HepG2 (cell line): Measurements from ENCODE around the gene CCDC80. TPM values are rescaled to one million over a fixed set of nuclear protein-coding genes. Genes with fewer than 3 reads are reported as not detected.

Experiments
- ATAC-seq: fragments of 200-7000 bp; cut with Tn5 transposase; 3 replicates; pipeline ENCODE4 v1.9.1; 2020; ENCODE audit warnings: mild to moderate bottlenecking, moderate library complexity
- BruUV-seq: library from RNA; stranded (reverse); fragments of 400-500 nt; replicated peaks from 2 replicates; lab custom pipeline; 2021; lab: Mats Ljungman, UMichigan
- CTCF ChIA-PET: fragments of 300-600 bp; formaldehyde crosslinking; extraction: SDS; loops from one replicate; lab custom pipeline; 2021; ENCODE audit warnings: low total read pairs, inconsistent platforms, low intra/inter-chr PET ratio; lab: Yijun Ruan, JAX
- POLR2A ChIA-PET: fragments of 350-600 bp; sonication (Branson Sonifier 250); formaldehyde crosslinking; loops from one replicate; lab custom pipeline; 2020; ENCODE audit warnings: antibody characterized with exemption, inconsistent platforms; lab: Yijun Ruan, JAX
- DNase-seq: peaks from one replicate; pipeline ENCODE4 v3.0.0-alpha.2; 2015; ENCODE audit warnings: low spot score
- FAIRE-seq: peaks from 3 replicates; lab custom pipeline; 2011; peaks lifted over from hg19 to GRCh38; lab: Jason Lieb, UNC
- H2AFZ ChIP-seq: one replicate; pipeline ENCODE4 v1.6.1; 2011; ENCODE audit warnings: low read length, inconsistent platforms
- H3K27ac ChIP-seq: fragments of 300-600 bp; 3 replicates; pipeline ENCODE4 v1.8.0; 2011; ENCODE audit warnings: mixed run types, mild to moderate bottlenecking, mixed read lengths, low read length, inconsistent platforms; ENCODE audit not compliant: insufficient read depth; ENCODE audit errors: extremely low read length
- H3K27me3 ChIP-seq, 2 experiments: fragments of 200-600 bp in 1 of 2; 2 replicates in 1 of 2; 3 replicates in 1 of 2; pipeline versions ENCODE4 v1.6.0 to v1.8.0; 2011; ENCODE audit warnings: low read length in 2 of 2, mild to moderate bottlenecking in 2 of 2, moderate library complexity in 2 of 2, inconsistent platforms in 1 of 2; ENCODE audit not compliant: insufficient read depth in 2 of 2, control insufficient read depth in 1 of 2
- H3K36me3 ChIP-seq, 2 experiments: fragments of 200-600 bp in 1 of 2; replicated peaks in 1 of 2; 2 replicates in 1 of 2; 3 replicates in 1 of 2; pipeline versions ENCODE4 v1.5.1 to v1.8.0; 2011; ENCODE audit warnings: low read length in 2 of 2, inconsistent platforms in 1 of 2; ENCODE audit not compliant: insufficient read depth in 2 of 2, control insufficient read depth in 1 of 2
- H3K4me1 ChIP-seq: 2 replicates; pipeline ENCODE4 v1.5.1; 2012; ENCODE audit warnings: low read length, inconsistent platforms; ENCODE audit not compliant: insufficient read depth
- H3K4me2 ChIP-seq: 2 replicates; pipeline ENCODE4 v1.6.0; 2011; ENCODE audit warnings: low read depth, low read length, inconsistent platforms
- H3K4me3 ChIP-seq, 3 experiments: fragments of 200-600 bp in 1 of 3; sonication (generic), shearing (Covaris generic) in 1 of 3; replicated peaks in 1 of 3; 2 replicates each; pipeline ENCODE4 v1.5.1; 2011 to 2016; ENCODE audit warnings: low read length in 3 of 3, inconsistent platforms in 2 of 3, low read depth in 2 of 3, mild to moderate bottlenecking in 2 of 3, control low read depth in 1 of 3, mixed read lengths in 1 of 3; ENCODE audit not compliant: insufficient read depth in 1 of 3
- H3K79me2 ChIP-seq: one replicate; pipeline ENCODE4 v1.6.1; 2011; ENCODE audit warnings: low read length, inconsistent platforms; ENCODE audit not compliant: insufficient read depth
- H3K9ac ChIP-seq: 2 replicates; pipeline ENCODE4 v1.6.0; 2011; ENCODE audit warnings: mild to moderate bottlenecking, low read depth, low read length, inconsistent platforms; ENCODE audit not compliant: insufficient read depth
- H3K9me3 ChIP-seq: 2 replicates; pipeline ENCODE4 v1.5.1; 2012; ENCODE audit warnings: mild to moderate bottlenecking, low read length
- H4K20me1 ChIP-seq: 2 replicates; pipeline ENCODE4 v1.6.0; 2011; ENCODE audit warnings: inconsistent platforms, mild to moderate bottlenecking, low read length, moderate library complexity; ENCODE audit not compliant: insufficient read depth
- ARNT2 ChIP-seq: sonication (generic); formaldehyde crosslinking; IDR thresholded peaks from 2 replicates; pipeline ENCODE4 v1.8.0; 2022; ENCODE audit warnings: mild to moderate bottlenecking, low read depth, missing genetic modification reagents, moderate library complexity
- FOXK1 ChIP-seq: sonication (generic); formaldehyde crosslinking; IDR thresholded peaks from 2 replicates; pipeline ENCODE4 v1.4.0; 2020; ENCODE audit warnings: low read depth, missing genetic modification reagents, borderline replicate concordance
- FOXP4 ChIP-seq: sonication (generic); formaldehyde crosslinking; IDR thresholded peaks from 2 replicates; pipeline ENCODE4 v1.4.0; 2020; ENCODE audit warnings: missing genetic modification reagents
- GMEB1 ChIP-seq: sonication (generic); formaldehyde crosslinking; IDR thresholded peaks from 2 replicates; pipeline ENCODE4 v1.5.1; 2020; ENCODE audit warnings: missing genetic modification reagents, mild to moderate bottlenecking, borderline replicate concordance
- HMG20B ChIP-seq: conservative IDR thresholded peaks from 2 replicates; pipeline ENCODE4 v1.6.1; 2016; ENCODE audit warnings: missing genetic modification reagents, missing compliant biosample characterization
- KDM3A ChIP-seq: IDR thresholded peaks from 2 replicates; pipeline ENCODE4 v1.6.1; 2018; ENCODE audit warnings: low read depth, missing compliant biosample characterization
- NFATC3 ChIP-seq: sonication (generic); formaldehyde crosslinking; IDR thresholded peaks from 2 replicates; pipeline ENCODE4 v1.5.1; 2020; ENCODE audit warnings: mild to moderate bottlenecking, missing genetic modification reagents
- TBL1XR1 ChIP-seq: fragments of 150-350 bp; IDR thresholded peaks from 2 replicates; pipeline ENCODE4 v1.6.1; 2014; ENCODE audit warnings: borderline replicate concordance, low read length; ENCODE audit not compliant: partially characterized antibody
- ZNF143 ChIP-seq: sonication (generic); formaldehyde crosslinking; IDR thresholded peaks from 2 replicates; pipeline ENCODE4 v1.4.0; 2020; ENCODE audit warnings: missing genetic modification reagents
- ZNF333 ChIP-seq: sonication (generic); formaldehyde crosslinking; IDR thresholded peaks from 2 replicates; pipeline ENCODE4 v1.4.0; 2020; ENCODE audit warnings: mild to moderate bottlenecking, missing genetic modification reagents, borderline replicate concordance
- ZNF674 ChIP-seq: sonication (generic); formaldehyde crosslinking; IDR thresholded peaks from 2 replicates; pipeline ENCODE4 v1.5.0; 2020; ENCODE audit warnings: low read depth, mild to moderate bottlenecking, missing genetic modification reagents
- ZNF709 ChIP-seq: sonication (generic); formaldehyde crosslinking; IDR thresholded peaks from 2 replicates; pipeline ENCODE4 v1.5.0; 2020; ENCODE audit warnings: mild to moderate bottlenecking, missing genetic modification reagents
- WGBS: methylation state at CpG from one replicate; pipeline ENCODE4 v1.1.6; 2017; ENCODE audit warnings: low lambda C conversion rate; 5-methylcytosine and 5-hydroxymethylcytosine counted together
- in situ Hi-C: cut with HindIII; loops from 2 replicates; pipeline ENCODE4 v1.10.0; 2017; ENCODE audit warnings: low pct_unique_long_range_greater_than_20kb; ENCODE audit not compliant: extremely low pct_ligation_motif_present
- intact Hi-C: fragments of 100-400 bp; cut with micrococcal nuclease; formaldehyde crosslinking; loops from one replicate; pipeline ENCODE4 v1.10.0; 2022; ENCODE audit not compliant: unreplicated experiment
- polyA plus RNA-seq, 8 experiments: library from polyadenylated mRNA; depleted of rRNA in 3 of 8; stranded (reverse) in 7 of 8; unstranded in 1 of 8; fragments of >200 nt; fragmentation: Illumina TruSeq in 4 of 8; extraction: Trizol in 4 of 8; gene quantifications; 2 replicates each; pipeline versions ENCODE4 v1.2.1 to v1.2.3, GENCODE V29; 2011 to 2016; ENCODE audit warnings: low read depth in 4 of 8, missing spikeins in 1 of 8, mixed read lengths in 1 of 8; ENCODE audit not compliant: insufficient read depth in 1 of 8
- total RNA-seq, 5 experiments: library from RNA; depleted of rRNA; stranded (reverse); fragments of >200 nt; fragmentation: Illumina TruSeq; extraction: Trizol; gene quantifications; 2 replicates each; pipeline ENCODE4 v1.2.3, GENCODE V29; 2016; ENCODE audit warnings: low read depth in 1 of 5

The CCDC80 gene
- total and polyA plus RNA-seq, 2 of the 13 experiments (the other 11 are each of a cell fraction or from before 2014, with no cell fraction given) = not detected

- TF ChIP-seq HMG20B (CRISPR knock-in tag) (no peak), ZNF709 (no peak), FOXK1 (CRISPR knock-in tag) (no peak), ZNF143 (no peak), FOXP4 (CRISPR knock-in tag) (no peak), KDM3A (no peak), GMEB1 (no peak), TBL1XR1 (no peak), ZNF333 (no peak)
- TF ChIP-seq, all 625 proteins: peak for 0
Measured at GRCh38 chr3:112688085-112688769, 47.3 kb upstream of the CCDC80 start (continued).

- Histone ChIP-seq H3K36me3 (no peaks in the 10 kb centered on the region), H3K9ac (no peak overlapping the region), H4K20me1 (no peaks in the 10 kb centered on the region), H3K9me3 (no peaks in the 10 kb centered on the region), H3K27ac (no peak overlapping the region), H3K79me2 (no peaks in the 10 kb centered on the region), H3K27me3 (no peaks in the 10 kb centered on the region), H3K4me3 (no peak overlapping the region), H2AFZ (no peak overlapping the region), H3K4me2 (no peak overlapping the region), H3K4me1 (no peaks in the 10 kb centered on the region)
- ATAC-seq (no peak), FAIRE-seq (no peak), DNase-seq (no peak)
- intact Hi-C loops (no loop called here), in situ Hi-C loops (no loop called here)
- BruUV-seq = no TSS peak
- ChIA-PET POLR2A (no interaction called here), CTCF (no interaction called here)
- TF ChIP-seq ZNF674 (CRISPR knock-in tag) (no peak), ARNT2 (CRISPR knock-in tag) (no peak), NFATC3 (no peak)
- 0% methylated on average over 1 of the region's 1 CpG for WGBS
Measured at GRCh38 chr3:112687616-112688015, 46.7 kb upstream of the CCDC80 start.
